ENCODE results near the gene USF1.
"Not testable (repeated sequence)": the region's sequence is repeated elsewhere in the genome, so short reads cannot be mapped to it uniquely, and the experiment has no call there.

The USF1 gene

DNA sequence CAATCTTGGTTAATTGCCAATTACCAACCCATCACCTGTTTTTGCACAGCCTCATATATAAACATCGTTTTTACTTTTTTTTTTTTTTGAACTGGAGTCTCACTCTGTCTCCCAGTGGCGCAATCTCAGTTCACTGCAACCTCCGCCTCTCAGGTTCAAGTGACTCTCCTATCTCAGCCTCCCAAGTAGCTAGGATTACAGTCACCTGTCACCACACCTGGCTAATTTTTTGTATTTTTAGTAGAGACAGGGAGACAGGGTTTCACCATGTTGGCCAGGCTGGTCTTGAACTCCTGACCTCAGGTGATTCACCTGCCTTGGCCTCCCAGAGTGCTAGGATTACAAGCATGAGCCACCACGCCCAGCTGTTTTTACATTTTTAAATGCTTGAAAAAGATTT, 53.7 kb downstream of the USF1 start:
- in situ Hi-C loops (cut with MboI; ENCODE audit: low sequenced_read_pairs): not testable (repeated sequence)

All from HL-60/S4 treated with retinoic acid at 250 ng/mL for 4 days and 3 days (cell line).